RWPE2 (cell line): Measurements from ENCODE around the gene TMEM45B.
A peak's percentile ranks its signal among the peaks of the same experiment; 100 is the strongest.
"Not testable (repeated sequence)": the region's sequence is repeated elsewhere in the genome, so short reads cannot be mapped to it uniquely, and the experiment has no call there.

Source experiments
- ATAC-seq: fragments of 200-7000 bp; cut with Tn5 transposase; 3 replicates; pipeline ENCODE4 v1.9.1; 2021; ENCODE audit warnings: low read depth
- DNase-seq: peaks from one replicate; pipeline ENCODE4 v3.0.0-alpha.2; 2020; ENCODE audit warnings: low spot score
- H3K27ac ChIP-seq: fragments of 450-650 bp; 2 replicates; pipeline ENCODE4 v1.5.1; 2017; ENCODE audit warnings: mild to moderate bottlenecking; ENCODE audit not compliant: poor library complexity, severe bottlenecking
- H3K27me3 ChIP-seq: fragments of 250-450 bp; sonication (Bioruptor Pico); 2 replicates; pipeline ENCODE4 v1.5.1; 2021; ENCODE audit warnings: mild to moderate bottlenecking, moderate library complexity; ENCODE audit not compliant: insufficient read depth, poor library complexity, severe bottlenecking
- H3K36me3 ChIP-seq: fragments of 250-450 bp; sonication (Bioruptor Pico); 2 replicates; pipeline ENCODE4 v1.5.1; 2020; ENCODE audit warnings: low read depth, mild to moderate bottlenecking, moderate library complexity
- H3K4me1 ChIP-seq: fragments of 250-450 bp; sonication (Bioruptor Pico); 2 replicates; pipeline ENCODE4 v1.5.1; 2021; ENCODE audit warnings: mild to moderate bottlenecking, moderate library complexity; ENCODE audit not compliant: insufficient read depth, poor library complexity, severe bottlenecking
- H3K4me3 ChIP-seq: fragments of 250-450 bp; sonication (Bioruptor Pico); 2 replicates; pipeline ENCODE4 v1.5.1; 2021; ENCODE audit warnings: mild to moderate bottlenecking, moderate library complexity; ENCODE audit not compliant: severe bottlenecking
- H3K9me3 ChIP-seq: fragments of 250-450 bp; sonication (Bioruptor Pico); 2 replicates; pipeline ENCODE4 v1.5.1; 2021; ENCODE audit warnings: mild to moderate bottlenecking, moderate library complexity; ENCODE audit not compliant: severe bottlenecking
- TF ChIP-seq, protein P1 (sequence below): fragments of 450-650 bp; IDR thresholded peaks from one replicate; pipeline ENCODE4 v1.5.1; 2017; ENCODE audit warnings: mild to moderate bottlenecking, moderate library complexity; ENCODE audit not compliant: poor library complexity, severe bottlenecking

TMEM45B gene

DNA sequence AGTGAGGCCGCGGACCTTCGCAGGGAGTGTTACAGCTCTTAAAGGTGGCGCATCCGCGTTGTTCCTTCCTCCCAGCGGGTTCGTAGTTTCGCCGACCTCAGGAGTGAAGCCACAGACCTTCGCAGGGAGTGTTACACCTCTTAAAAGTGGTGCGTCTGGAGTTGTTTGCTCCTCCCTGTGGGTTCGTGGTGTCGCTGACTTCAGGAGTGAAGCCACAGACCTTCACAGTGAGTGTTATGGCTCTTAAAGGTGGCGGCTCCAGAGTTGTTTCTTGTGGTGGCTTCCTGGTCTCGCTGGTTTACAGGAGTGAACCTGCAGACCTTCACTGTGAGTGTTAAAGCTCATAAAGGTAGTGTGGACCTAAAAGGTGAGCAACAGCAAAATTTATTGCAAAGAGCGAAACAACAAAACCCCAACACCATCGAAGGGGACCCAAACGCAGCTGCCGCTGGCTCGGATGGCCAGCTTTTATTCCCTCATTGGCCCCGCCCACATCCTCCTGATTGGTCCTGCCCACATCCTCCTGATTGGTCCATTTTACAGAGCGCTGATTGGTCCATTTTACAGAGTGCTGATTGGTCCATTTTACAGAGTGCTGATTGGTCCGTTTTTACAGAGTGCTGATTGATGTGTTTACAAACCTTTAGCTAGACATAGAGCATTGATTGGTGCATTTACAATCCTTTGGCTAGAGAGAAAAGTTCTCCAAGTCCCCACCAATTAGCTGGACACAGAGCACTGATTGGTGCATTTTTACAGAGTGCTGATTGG is 1.2 kb upstream of the TMEM45B start:
- no peak for DNase-seq
- no peaks in the 10 kb centered on the region for H3K9me3 ChIP-seq
- H3K36me3 ChIP-seq, result no peaks in the 10 kb centered on the region
- TF ChIP-seq, protein P1, sequence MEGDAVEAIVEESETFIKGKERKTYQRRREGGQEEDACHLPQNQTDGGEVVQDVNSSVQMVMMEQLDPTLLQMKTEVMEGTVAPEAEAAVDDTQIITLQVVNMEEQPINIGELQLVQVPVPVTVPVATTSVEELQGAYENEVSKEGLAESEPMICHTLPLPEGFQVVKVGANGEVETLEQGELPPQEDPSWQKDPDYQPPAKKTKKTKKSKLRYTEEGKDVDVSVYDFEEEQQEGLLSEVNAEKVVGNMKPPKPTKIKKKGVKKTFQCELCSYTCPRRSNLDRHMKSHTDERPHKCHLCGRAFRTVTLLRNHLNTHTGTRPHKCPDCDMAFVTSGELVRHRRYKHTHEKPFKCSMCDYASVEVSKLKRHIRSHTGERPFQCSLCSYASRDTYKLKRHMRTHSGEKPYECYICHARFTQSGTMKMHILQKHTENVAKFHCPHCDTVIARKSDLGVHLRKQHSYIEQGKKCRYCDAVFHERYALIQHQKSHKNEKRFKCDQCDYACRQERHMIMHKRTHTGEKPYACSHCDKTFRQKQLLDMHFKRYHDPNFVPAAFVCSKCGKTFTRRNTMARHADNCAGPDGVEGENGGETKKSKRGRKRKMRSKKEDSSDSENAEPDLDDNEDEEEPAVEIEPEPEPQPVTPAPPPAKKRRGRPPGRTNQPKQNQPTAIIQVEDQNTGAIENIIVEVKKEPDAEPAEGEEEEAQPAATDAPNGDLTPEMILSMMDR, result no peak
- peaks cover 4% of the 10 kb centered on the region for H3K4me1 ChIP-seq
- H3K4me3 ChIP-seq, result no peak overlapping the region
- no peaks in the 10 kb centered on the region for H3K27me3 ChIP-seq
- no peak overlapping the region for H3K27ac ChIP-seq
- ATAC-seq, result no peak

DNA sequence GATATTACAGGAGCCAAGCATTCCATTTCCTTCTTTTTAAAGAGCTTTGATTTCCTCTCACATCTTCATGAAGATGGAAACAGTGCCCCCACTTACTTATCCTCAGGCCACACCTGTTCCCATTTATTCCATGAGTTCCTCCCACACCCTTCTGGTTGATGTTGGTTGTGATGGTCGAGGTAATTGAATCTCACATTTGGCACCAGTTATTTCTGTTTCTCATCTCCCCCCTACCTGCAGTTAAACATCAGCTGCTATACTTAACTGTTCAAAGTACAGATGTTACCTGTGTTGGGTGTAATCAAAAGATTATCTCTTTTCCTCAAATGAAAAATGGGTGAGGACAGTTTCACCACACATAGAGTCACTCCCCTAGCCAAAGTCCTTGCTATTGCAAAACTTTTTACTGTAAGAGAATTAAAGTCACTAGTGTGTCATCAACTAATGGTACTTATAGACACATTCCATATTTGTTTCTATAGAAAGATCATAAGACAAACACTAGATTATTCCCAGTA is 1.9 kb downstream of the TMEM45B start:
- TF ChIP-seq, protein P1, result no peak
- no peak overlapping the region for H3K27ac ChIP-seq
- H3K4me1 ChIP-seq, result peaks cover 4% of the 10 kb centered on the region
- no peaks in the 10 kb centered on the region for H3K36me3 ChIP-seq
- H3K4me3 ChIP-seq, result no peak overlapping the region
- DNase-seq, result no peak
- 0 out of 3 replicates have a peak, but pooled peaks have one; percentile 12 for ATAC-seq
- no peaks in the 10 kb centered on the region for H3K9me3 ChIP-seq
- no peaks in the 10 kb centered on the region for H3K27me3 ChIP-seq

DNA sequence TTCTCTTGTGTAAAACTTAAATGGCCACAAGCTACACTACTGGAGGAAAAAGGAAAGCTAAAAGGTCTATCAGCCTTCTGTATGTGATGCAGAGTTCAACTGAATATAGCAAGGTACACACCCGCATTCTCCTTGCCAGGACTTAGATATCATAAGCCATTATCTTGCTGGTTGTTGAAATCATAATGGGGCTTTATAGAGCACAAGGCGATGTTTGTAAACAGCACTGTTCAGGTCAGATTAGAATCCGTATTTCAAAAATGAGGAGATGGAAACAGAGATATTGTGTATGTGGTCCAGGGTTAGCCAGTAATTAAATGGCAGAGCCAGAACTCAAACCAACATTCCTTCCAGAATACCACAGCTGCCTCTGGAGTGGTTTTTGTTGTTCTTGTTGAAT is 2.6 kb downstream of the TMEM45B start:
- H3K27me3 ChIP-seq, ATAC-seq, DNase-seq, H3K9me3 ChIP-seq, H3K4me3 ChIP-seq, H3K36me3 ChIP-seq, H3K27ac ChIP-seq, H3K4me1 ChIP-seq: not testable (repeated sequence)

DNA sequence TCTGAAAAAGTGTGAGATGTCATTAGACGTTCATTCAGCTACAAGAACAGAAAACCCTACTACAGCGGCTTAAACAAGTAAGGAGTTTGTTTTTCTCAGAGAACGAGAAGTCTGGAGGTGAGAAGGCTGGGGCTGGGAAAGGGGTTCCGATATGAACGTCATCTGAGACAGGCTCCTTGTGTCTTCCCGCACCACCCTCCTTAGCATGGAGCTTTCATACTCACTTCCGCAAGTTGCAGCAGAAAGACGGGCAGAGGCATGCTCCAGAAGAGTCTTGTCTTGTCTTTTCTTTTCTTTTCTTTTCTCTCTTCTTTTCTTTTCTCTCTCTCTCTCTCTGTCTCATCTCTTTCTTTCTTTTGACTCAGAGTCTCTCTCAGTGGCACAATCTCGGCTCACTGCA is 3.6 kb downstream of the TMEM45B start:
- Histone ChIP-seq H3K4me1 (peaks cover 16% of the 10 kb centered on the region), H3K9me3 (no peaks in the 10 kb centered on the region), H3K27me3 (no peaks in the 10 kb centered on the region), H3K27ac (no peak overlapping the region), H3K36me3 (no peaks in the 10 kb centered on the region), H3K4me3 (no peak overlapping the region)
- ATAC-seq (no peak), DNase-seq (no peak)
- TF ChIP-seq, protein P1, result no peak

DNA sequence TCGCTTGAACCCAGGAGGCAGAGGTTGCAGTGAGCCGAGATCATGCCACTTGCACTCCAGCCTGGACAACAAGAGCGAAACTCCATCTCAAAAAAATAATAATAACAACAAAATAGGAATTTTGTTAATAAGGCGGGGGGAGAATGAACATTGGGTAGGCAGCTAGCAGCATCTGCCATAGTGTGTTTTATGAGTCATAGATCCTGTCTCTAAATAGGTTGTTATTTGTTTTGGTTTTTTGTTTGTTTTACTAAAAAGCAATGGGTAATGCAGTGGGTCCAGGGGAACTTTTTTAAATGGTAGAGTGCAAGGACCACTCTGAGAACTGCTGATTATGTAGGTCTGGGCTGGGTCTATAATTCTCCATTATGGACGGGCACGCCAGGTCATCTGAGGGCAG is 4.6 kb downstream of the TMEM45B start:
- H3K4me3 ChIP-seq, H3K27me3 ChIP-seq, H3K9me3 ChIP-seq, H3K36me3 ChIP-seq, DNase-seq, ATAC-seq, H3K27ac ChIP-seq: not testable (repeated sequence)
- peaks cover 18% of the 10 kb centered on the region for H3K4me1 ChIP-seq

DNA sequence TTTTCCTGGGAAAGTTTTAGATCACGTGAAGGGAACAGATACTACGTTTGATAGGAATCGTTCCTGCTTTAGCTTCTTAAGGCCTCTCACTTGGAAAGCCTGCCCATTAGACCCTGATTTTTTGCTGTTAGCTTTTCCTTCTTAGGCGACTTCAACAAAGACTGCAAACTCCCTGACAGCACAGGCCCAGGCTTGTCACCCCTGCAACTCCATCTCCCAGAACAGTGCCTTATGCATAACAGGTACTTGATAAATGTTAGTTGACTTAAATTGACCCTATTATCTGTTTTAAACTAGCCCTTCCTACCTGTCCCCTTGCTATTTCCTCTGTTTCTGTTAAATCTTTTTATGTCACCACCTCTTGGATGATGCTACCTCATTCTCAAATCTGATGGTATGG is 7.6 kb downstream of the TMEM45B start:
- not testable (repeated sequence) for H3K27me3 ChIP-seq, H3K36me3 ChIP-seq, H3K9me3 ChIP-seq, DNase-seq, ATAC-seq, H3K4me3 ChIP-seq
- H3K4me1 ChIP-seq, result peaks cover 32% of the 10 kb centered on the region
- H3K27ac ChIP-seq, result peak overlapping the region; percentile 25

DNA sequence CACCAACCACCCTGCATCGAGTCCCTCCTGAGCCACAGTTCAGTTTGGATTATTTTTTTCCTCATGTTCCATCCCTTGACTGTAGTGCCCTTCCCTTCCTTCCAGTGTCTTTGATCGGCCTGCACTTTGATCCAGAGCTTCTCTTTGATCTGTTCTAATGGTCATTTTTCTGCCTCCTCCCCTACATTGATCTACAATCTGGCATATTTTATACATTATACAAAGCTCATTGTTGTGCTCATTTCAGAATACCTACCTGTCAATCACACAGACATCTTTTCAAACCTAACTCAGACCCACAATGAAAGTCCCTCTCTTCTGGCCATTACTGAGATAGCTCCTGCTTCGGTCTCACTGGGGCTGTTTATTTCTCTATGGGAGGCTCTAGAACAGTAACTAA is 8.2 kb downstream of the TMEM45B start:
- H3K27me3 ChIP-seq, H3K36me3 ChIP-seq, ATAC-seq, H3K4me3 ChIP-seq, H3K9me3 ChIP-seq, DNase-seq: not testable (repeated sequence)
- Histone ChIP-seq H3K4me1 (peaks cover 35% of the 10 kb centered on the region), H3K27ac (peak overlapping the region; percentile 25)
